Natural killer cell treated with Interleukin-12 subunit alpha and Interleukin-12 subunit beta and Interleukin-15 and Interleukin-18, amount 100 ng/mL, for 72 hours (primary cell): ENCODE data around the gene ZCCHC8. TPM values are rescaled to one million over a fixed set of nuclear protein-coding genes. Genes with fewer than 3 reads are reported as not detected.
A peak's percentile ranks its signal among the peaks of the same experiment; 100 is the strongest.

Source experiments
- ATAC-seq, 2 donors: fragments of 150-1000 bp; cut with Tn5 transposase in 1 of 2; sonication (Bioruptor Pico), chemical (Tn5 transposase) in 1 of 2; 2 replicates each; pipeline ENCODE4 v1.10.0; 2021
- DNase-seq: peaks from one replicate; pipeline ENCODE4 v3.0.0; 2022; ENCODE audit warnings: low spot score
- H3K27ac Mint-ChIP-seq, 2 donors: 1 replicate in 1 of 2; 2 replicates in 1 of 2; pipeline ENCODE4 v1.8.0; 2022; ENCODE audit warnings: mixed read lengths in 2 of 2, mild to moderate bottlenecking in 1 of 2, moderate library complexity in 1 of 2
- H3K27me3 Mint-ChIP-seq, 2 donors: 1 replicate in 1 of 2; 2 replicates in 1 of 2; pipeline ENCODE4 v1.8.0; 2022; ENCODE audit warnings: mixed read lengths in 2 of 2
- H3K36me3 Mint-ChIP-seq: one replicate; pipeline ENCODE4 v1.8.0; 2022; ENCODE audit warnings: mixed read lengths
- H3K4me1 Mint-ChIP-seq, 2 donors: 1 replicate in 1 of 2; 2 replicates in 1 of 2; pipeline ENCODE4 v1.8.0; 2022; ENCODE audit warnings: low read depth in 2 of 2, mixed read lengths in 2 of 2, mild to moderate bottlenecking in 1 of 2
- H3K4me3 Mint-ChIP-seq: one replicate; pipeline ENCODE4 v1.8.0; 2022; ENCODE audit warnings: mixed read lengths
- H3K9me3 Mint-ChIP-seq: 2 replicates; pipeline ENCODE4 v1.8.0; 2022; ENCODE audit warnings: mixed read lengths
- total RNA-seq, 2 donors: library from RNA; stranded (reverse); gene quantifications; one replicate each; pipeline ENCODE4 v1.2.3, GENCODE V29; 2022

ZCCHC8 gene
- total RNA-seq, result 10 to 100 TPM; 37.0 to 42.7 TPM

DNA sequence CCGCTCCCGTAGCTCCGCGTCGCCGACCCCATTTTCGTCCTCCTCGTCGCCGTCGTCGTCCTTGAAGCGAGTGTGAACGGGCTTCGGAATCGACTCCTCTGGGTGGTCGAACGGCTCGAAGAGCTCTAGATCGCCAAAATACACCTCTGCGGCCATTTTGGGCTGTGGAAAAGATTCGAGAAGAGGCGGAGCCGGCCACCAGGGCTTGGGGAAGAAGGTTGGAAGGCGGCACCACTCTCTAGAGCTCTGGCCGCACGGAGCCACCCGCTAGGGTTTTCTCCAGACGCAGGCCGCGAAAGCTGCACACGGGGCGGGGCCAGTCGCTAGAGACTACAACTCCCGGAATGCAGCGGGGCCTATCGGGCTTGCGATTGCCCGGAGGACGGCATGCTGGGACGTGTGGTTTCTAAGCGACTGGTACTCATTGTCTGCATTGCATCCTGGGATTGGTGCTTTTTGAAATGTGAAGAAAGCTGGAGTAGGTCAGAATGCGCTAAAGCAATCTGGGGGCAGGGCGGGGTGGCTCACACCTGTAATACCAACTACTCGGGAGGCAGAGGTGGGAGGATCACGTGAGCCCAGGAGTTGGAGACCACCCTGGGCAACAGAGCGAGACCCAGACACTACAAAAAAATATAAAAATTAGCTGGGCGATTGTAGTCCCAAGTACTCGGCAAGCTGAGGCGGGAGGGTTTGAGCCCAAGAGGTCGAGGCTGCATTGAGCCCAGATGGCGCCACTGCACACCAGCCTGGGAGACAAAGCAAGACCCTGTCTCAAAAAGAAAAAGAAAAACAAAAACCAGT lies at the start of gene ZCCHC8:
ZCCHC8 (minus strand) TSS at position 248 of the 804 bp plus-strand sequence; CDS start at position 156, 92 bp downstream.
- Mint-ChIP-seq H3K36me3 (peaks cover 6% of the 10 kb centered on the region), H3K9me3 (no peaks in the 10 kb centered on the region), H3K27me3 (no peaks in the 10 kb centered on the region), H3K27ac (peak within 1 kb of the TSS; percentile 92 to 97), H3K4me3 (peak within 1 kb of the TSS; percentile 93), H3K4me1 (peaks cover 28 to 32% of the 10 kb centered on the region in 2 donors)
- ATAC-seq (peak; percentile 98 to 99), DNase-seq (peak; percentile 97)

GRCh38 chr12:122547330-122547729 lies 46.6 kb upstream of the ZCCHC8 start:
- H3K27ac Mint-ChIP-seq, result no peak overlapping the region
- ATAC-seq (no peak), DNase-seq (no peak)
- H3K4me3 Mint-ChIP-seq, result no peak overlapping the region
- peaks cover 20% of the 10 kb centered on the region for H3K36me3 Mint-ChIP-seq
- no peaks in the 10 kb centered on the region for H3K27me3 Mint-ChIP-seq
- H3K4me1 Mint-ChIP-seq, result no peaks in the 10 kb centered on the region
- H3K9me3 Mint-ChIP-seq, result no peaks in the 10 kb centered on the region

DNA sequence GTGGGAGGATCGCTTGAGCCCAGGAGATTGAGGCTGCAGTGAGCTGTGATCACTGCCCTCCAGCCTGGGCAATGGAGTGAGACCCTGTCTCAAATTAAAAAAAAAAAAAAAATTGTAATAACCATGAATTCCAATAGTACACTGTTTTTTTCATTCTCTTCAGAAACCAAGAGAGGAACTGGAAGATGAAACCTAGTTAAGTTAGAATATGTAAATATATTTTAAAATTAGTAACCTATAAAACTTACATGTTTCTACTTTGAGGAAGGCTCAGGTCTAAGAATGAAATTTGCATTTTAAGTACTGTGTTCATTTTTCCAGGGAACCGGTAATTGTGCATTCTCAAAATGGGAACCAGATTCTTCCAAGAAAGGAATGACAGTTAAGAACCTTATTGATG lies 45.1 kb upstream of the ZCCHC8 start:
- no peak for ATAC-seq
- Mint-ChIP-seq H3K27ac (no peak overlapping the region), H3K27me3 (no peaks in the 10 kb centered on the region)

DNA sequence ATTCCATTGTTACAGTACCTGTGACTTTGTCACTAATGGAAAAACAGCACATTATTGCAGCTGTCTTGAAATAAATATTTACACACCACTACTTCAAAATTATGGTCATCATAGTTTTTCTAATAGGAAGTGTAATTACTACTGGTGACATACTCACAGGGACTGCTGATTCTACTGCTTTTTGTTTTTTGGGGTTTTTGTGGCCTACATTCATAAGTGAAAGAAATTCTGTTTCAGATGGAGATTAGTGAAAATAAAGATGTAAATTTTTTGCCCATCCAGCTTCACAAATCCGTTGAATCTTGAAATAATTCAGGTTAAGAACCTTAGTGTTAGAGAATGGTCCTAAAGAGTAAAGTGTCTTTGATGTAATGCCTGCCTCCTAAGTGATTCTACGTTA lies 43.8 kb upstream of the ZCCHC8 start:
- Mint-ChIP-seq H3K36me3 (peaks cover 8% of the 10 kb centered on the region), H3K27ac (no peak overlapping the region), H3K9me3 (no peaks in the 10 kb centered on the region), H3K4me3 (no peak overlapping the region), H3K4me1 (no peaks in the 10 kb centered on the region), H3K27me3 (no peaks in the 10 kb centered on the region)
- DNase-seq (no peak), ATAC-seq (no peak)

More for the DNA sequence above, 45.1 kb upstream of the ZCCHC8 start:
- no peaks in the 10 kb centered on the region for H3K4me1 Mint-ChIP-seq
- DNase-seq, result no peak
- peaks cover 13% of the 10 kb centered on the region for H3K36me3 Mint-ChIP-seq
- no peaks in the 10 kb centered on the region for H3K9me3 Mint-ChIP-seq
- H3K4me3 Mint-ChIP-seq, result no peak overlapping the region

- Mint-ChIP-seq H3K9me3 (no peaks in the 10 kb centered on the region), H3K27me3 (no peaks in the 10 kb centered on the region), H3K4me1 (no peaks in the 10 kb centered on the region), H3K4me3 (no peak overlapping the region), H3K27ac (no peak overlapping the region), H3K36me3 (peaks cover 6% of the 10 kb centered on the region)
- DNase-seq (no peak), ATAC-seq (no peak)
These were observed 37.8 kb upstream of the ZCCHC8 start for GRCh38 chr12:122538496-122538895.

- DNase-seq (no peak), ATAC-seq (no peak)
- Mint-ChIP-seq H3K27ac (no peak overlapping the region), H3K4me3 (no peak overlapping the region), H3K27me3 (no peaks in the 10 kb centered on the region), H3K36me3 (peaks cover 6% of the 10 kb centered on the region), H3K4me1 (no peaks in the 10 kb centered on the region), H3K9me3 (no peaks in the 10 kb centered on the region)
These were observed 36.3 kb upstream of the ZCCHC8 start for GRCh38 chr12:122537021-122537420.

- Mint-ChIP-seq H3K27ac (no peak overlapping the region), H3K27me3 (no peaks in the 10 kb centered on the region), H3K9me3 (no peaks in the 10 kb centered on the region), H3K36me3 (peaks cover 6% of the 10 kb centered on the region), H3K4me1 (no peaks in the 10 kb centered on the region), H3K4me3 (no peak overlapping the region)
- DNase-seq (no peak), ATAC-seq (no peak)
These were observed 33.1 kb upstream of the ZCCHC8 start for GRCh38 chr12:122533856-122534255.

- Mint-ChIP-seq H3K27ac (no peak overlapping the region), H3K27me3 (no peaks in the 10 kb centered on the region), H3K36me3 (peaks cover 12% of the 10 kb centered on the region), H3K4me3 (no peak overlapping the region), H3K4me1 (peaks cover 7% of the 10 kb centered on the region in 2 donors), H3K9me3 (no peaks in the 10 kb centered on the region)
- ATAC-seq (no peak), DNase-seq (no peak)
These were observed 28.3 kb upstream of the ZCCHC8 start for GRCh38 chr12:122528992-122529391.

GRCh38 chr12:122528582-122528981 lies 27.9 kb upstream of the ZCCHC8 start:
- Mint-ChIP-seq H3K9me3 (no peaks in the 10 kb centered on the region), H3K27ac (no peak overlapping the region), H3K4me3 (no peak overlapping the region), H3K27me3 (no peaks in the 10 kb centered on the region), H3K4me1 (peaks cover 10 to 11% of the 10 kb centered on the region in 2 donors), H3K36me3 (peaks cover 14% of the 10 kb centered on the region)
- no peak for DNase-seq
- ATAC-seq, result no peak

DNA sequence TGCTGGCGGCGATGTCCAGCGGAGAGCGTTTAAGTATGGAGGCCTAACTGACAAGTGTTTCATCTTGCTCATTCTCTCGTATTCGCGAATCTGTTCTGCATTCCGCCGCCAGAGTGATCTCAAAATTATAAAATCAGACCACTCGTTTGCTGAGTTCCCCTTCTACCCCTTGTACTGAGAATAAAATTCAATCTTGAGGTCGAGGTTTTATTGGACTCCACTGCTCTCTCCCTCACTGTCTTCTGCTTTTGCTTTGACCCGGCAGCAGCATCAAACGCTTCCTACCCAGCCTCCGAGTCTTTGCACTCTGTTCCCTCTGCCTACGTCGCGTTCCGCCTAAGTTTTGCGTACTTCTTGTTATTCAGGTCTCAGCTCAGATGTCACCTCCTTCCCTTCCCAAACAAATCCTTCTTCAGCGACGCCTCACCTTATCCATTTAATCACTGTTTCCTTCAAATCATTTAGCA lies 26.8 kb upstream of the ZCCHC8 start:
- peaks cover 15 to 17% of the 10 kb centered on the region in 2 donors for H3K4me1 Mint-ChIP-seq
- DNase-seq (no peak), ATAC-seq (no peak)
- no peaks in the 10 kb centered on the region for H3K9me3 Mint-ChIP-seq
- no peak overlapping the region for H3K4me3 Mint-ChIP-seq
- peaks cover 19% of the 10 kb centered on the region for H3K36me3 Mint-ChIP-seq
- H3K27me3 Mint-ChIP-seq, result no peaks in the 10 kb centered on the region
- no peak overlapping the region for H3K27ac Mint-ChIP-seq

- peaks cover 21 to 23% of the 10 kb centered on the region in 2 donors for H3K4me1 Mint-ChIP-seq
- peak; percentile 98 for ATAC-seq
- H3K36me3 Mint-ChIP-seq, result peaks cover 19% of the 10 kb centered on the region
These were observed 26.1 kb upstream of the ZCCHC8 start, which contains the start of the genes KNTC1 and RSRC2 for GRCh38 chr12:122526683-122527477. KNTC1 (plus strand) TSS chr12:122527249; CDS start chr12:122530064, 2,815 bp downstream. RSRC2 (minus strand) TSS chr12:122526936; CDS start chr12:122526853, 83 bp downstream.

DNA sequence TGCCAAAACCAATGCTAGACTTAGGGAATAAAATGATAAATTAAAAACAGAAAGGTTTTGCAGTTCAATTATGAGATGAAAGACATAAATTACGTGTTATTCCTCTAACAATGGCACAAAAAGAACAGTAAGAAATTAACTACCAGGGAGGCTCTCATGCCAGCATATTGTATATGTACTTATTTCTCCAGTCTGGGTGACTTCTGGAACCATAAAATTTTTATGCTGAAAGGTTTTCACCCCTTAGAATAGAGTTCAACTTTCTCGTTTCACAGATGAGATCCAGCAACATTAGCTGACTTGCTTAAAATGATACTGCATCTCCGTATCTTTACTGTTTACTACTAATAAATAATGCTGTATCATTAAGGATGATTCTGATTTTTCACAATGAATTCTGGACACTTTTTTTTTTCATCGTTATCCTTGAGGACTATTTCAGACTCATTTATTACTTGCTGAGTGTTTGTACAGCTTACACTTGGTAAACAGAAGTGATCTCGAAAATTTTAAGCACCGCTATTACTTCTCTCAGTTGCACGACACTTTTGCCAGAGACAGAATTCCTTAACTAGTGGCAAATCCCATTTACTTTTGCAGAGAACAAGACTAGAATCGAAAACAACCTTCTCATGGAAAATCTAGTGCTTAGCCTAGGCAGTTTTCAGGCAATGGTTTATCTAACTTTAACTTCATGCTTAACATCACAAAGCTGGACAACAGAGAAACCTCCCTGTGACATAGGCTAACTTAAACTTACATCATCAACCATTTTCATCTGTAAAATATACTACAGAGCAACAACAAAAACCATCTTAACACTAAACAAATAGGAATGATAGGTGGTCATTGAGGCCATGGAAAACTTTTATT lies 23.4 kb upstream of the ZCCHC8 start:
- ATAC-seq (no peak), DNase-seq (no peak)
- Mint-ChIP-seq H3K27ac (no peak overlapping the region), H3K4me3 (no peak overlapping the region), H3K4me1 (peaks cover 36 to 42% of the 10 kb centered on the region in 2 donors), H3K9me3 (no peaks in the 10 kb centered on the region), H3K36me3 (peaks cover 40% of the 10 kb centered on the region), H3K27me3 (no peaks in the 10 kb centered on the region)

More at GRCh38 chr12:122526683-122527477, 26.1 kb upstream of the ZCCHC8 start, which contains the start of the genes KNTC1 and RSRC2:
- H3K9me3 Mint-ChIP-seq, result no peaks in the 10 kb centered on the region
- H3K27me3 Mint-ChIP-seq, result no peaks in the 10 kb centered on the region
- no peak within 1 kb of the TSS for H3K4me3 Mint-ChIP-seq
- H3K27ac Mint-ChIP-seq, result no peak within 1 kb of the TSS
- DNase-seq, result peak; percentile 99

GRCh38 chr12:122523280-122523679 lies 22.5 kb upstream of the ZCCHC8 start:
- Mint-ChIP-seq H3K4me3 (no peak overlapping the region), H3K27ac (no peak overlapping the region), H3K36me3 (peaks cover 46% of the 10 kb centered on the region), H3K9me3 (no peaks in the 10 kb centered on the region), H3K4me1 (peaks cover 40 to 48% of the 10 kb centered on the region in 2 donors), H3K27me3 (no peaks in the 10 kb centered on the region)
- no peak for ATAC-seq
- DNase-seq, result no peak
